Posterior cingulate gyrus (tissue), 11 donors: ENCODE data around the gene FABP3.

ENCODE experiments used
- DNase-seq, 10 donors: peaks; one replicate each; pipeline versions ENCODE4 v3.0.0 to v3.0.0-alpha.2; 2020 to 2021; ENCODE audit warnings: mixed read lengths in 3 of 10
- intact Hi-C: fragments of 100-400 bp; cut with DNase I; formaldehyde crosslinking; loops from one replicate; pipeline ENCODE4 v1.15.1; 2023

FABP3 gene

GRCh38 chr1:31373056-31373896, at the start of gene FABP3:
Gene FABP3, minus strand, starts transcription at chr1:31373076. Its CDS starts 62 bp downstream, at chr1:31373014.
- DNase-seq: peak; percentile 64 to 97 (median 80)

GRCh38 chr1:31421371-31422040, 48.6 kb upstream of the FABP3 start:
- peak in 1 of 10 donors; percentile 14 for DNase-seq

More at GRCh38 chr1:31373056-31373896, at the start of gene FABP3:
- intact Hi-C loops: no loop called here

GRCh38 chr1:31420716-31421115, 47.8 kb upstream of the FABP3 start:
- no peak for DNase-seq
- intact Hi-C loops: loop anchor here (5.0 kb wide), 1 partner anchor 258 kb away; no protein-coding TSS in a partner anchor

More at GRCh38 chr1:31421371-31422040, 48.6 kb upstream of the FABP3 start:
- intact Hi-C loops: loop anchor here (1.0 to 5.0 kb wide), 3 partner anchors 27 to 259 kb away; no protein-coding TSS in a partner anchor

DNA sequence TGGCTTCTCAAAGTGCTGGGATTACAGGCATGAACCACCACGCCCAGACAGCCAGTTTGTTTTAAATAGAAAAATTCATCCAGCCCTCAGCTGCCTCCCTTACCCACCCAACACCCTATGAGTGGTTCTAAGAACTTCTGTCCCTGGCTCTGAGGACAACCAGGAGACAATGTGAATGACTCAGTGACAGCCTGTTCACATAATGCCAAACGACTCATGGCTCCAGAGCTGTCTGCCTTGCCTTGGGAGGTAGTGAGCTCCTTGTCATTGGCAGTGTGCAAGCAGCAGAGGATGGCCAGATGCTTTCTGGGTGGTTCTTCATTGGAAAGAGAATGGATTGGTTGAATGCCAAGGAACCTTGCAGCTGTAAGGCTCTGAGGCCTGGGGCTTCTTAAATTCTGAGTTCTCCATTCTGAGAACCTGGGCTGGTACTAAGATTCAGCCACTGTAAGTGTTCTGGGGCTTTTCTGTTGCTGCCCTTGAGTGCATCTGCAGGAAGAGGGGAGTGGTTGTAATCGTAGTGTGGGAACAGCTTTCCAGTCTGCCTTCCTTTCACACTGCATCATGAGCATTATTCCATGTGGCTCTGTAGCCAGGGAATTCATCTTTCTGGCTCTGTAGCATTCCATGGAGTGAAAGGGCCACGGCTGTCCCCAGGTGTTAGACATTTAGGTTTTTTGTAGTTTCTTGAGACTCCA, 45.9 kb upstream of the FABP3 start:
- peak in 1 of 10 donors; percentile 5 for DNase-seq
- intact Hi-C loops: no loop called here

GRCh38 chr1:31417148-31417547, 44.3 kb upstream of the FABP3 start:
- intact Hi-C loops: no loop called here
- DNase-seq: peak in 1 of 10 donors; percentile 3

GRCh38 chr1:31416101-31416736, 43.3 kb upstream of the FABP3 start:
- no peak for DNase-seq
- intact Hi-C loops: no loop called here

DNA sequence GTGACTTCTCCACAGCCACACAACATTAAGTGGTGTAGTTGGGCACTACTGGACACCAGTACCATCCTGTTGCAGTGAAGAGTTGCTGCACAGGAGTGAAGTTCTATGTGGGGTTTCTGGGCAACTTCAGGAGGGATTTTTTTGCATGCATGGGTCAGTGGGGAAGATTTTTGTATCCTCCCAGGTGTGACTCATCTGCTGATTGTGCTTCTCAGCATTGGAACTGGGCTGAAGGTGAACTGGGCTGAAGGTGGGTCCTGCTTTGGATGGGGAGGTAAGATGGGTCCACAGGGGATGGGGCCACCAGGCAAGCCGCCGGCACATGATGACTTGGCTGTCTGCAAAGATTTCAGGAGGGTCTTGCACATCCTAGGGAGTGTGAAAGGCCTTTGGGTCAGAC, 42.8 kb upstream of the FABP3 start:
- intact Hi-C loops: no loop called here
- DNase-seq: no peak

- intact Hi-C loops: no loop called here
- peak in 1 of 10 donors; percentile 57 for DNase-seq
These were observed 42.1 kb upstream of the FABP3 start for GRCh38 chr1:31414980-31415370.

DNA sequence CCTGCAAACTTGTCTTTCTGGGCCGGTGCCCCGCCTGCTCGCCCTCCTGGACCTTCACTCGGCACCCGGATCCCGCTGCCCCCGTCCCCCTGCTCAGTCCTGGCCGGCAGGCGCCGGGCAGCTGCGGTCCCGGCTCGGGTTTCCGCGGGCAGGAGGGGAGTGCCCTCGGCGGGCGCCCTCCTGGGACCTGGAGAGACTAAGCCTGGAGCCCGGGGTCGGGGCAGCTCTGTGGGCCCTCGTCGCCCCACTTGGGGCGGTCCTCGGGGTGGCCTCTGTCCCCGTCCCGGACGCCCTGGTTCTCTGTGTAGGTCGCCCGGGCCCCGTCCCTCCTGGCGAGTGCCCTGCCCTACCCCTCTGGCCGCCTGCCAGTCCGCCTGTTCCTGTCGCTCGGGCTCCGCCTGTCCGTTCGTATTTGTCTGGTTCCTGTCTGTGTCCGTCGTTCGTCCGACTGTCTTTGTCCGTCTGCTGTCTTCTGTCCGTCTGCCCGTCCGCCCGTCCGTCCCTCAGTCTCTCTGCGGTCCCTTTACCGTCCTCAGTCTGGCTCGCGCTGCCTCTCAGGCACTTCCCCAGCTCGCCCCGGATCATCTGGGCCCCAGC, 40.6 kb upstream of the FABP3 start:
- intact Hi-C loops: no loop called here
- peak in 5 of 10 donors; percentile 30 to 87 (median 38) for DNase-seq

DNA sequence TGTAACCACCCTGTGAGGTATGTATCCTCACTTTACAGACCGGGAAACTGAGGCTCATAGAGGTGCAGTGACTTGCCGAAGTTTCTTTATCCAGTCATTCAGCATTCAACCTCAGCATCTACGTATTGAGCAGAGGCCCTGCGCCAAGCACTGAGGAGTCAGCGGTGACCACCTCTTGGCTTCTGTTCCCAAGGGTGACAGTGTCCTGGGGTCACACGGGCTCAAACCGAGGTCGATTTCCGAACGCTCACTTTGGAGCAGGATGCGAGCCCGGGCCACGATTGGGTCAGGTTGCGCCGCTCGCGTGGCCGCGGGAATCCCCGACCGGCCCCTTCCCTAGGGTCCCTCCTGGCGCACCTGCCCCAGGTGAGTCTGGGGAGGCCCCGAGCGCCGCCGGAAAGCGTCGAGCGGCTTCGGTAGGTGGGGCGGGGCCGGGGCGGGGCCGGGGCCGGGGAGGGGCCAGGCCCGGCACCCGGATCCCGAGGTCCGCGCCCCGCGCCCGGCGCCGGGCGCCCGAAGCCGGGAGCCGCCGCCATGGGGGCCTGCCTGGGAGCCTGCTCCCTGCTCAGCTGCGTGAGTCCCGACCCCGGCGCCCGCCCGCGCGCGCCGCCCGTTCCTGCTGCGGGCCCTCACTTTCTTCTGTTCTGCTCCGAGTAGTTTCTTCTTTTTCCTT, 40.0 kb upstream of the FABP3 start, which contains the start of gene SERINC2:
TSS of gene SERINC2 (plus strand) at position 482 of the 673 bp plus-strand sequence. CDS start at position 535, 53 bp downstream.
- intact Hi-C loops: no loop called here
- peak in 1 of 10 donors; percentile 53 for DNase-seq

- intact Hi-C loops: no loop called here
- no peak for DNase-seq
These were observed 39.3 kb upstream of the FABP3 start for GRCh38 chr1:31412205-31412604.

- DNase-seq: peak in 1 of 10 donors; percentile 30
These were observed 38.0 kb upstream of the FABP3 start for GRCh38 chr1:31410871-31411270.

GRCh38 chr1:31409946-31410858, 37.3 kb upstream of the FABP3 start:
- intact Hi-C loops: no loop called here
- peak in 1 of 10 donors; percentile 46 for DNase-seq

More at GRCh38 chr1:31410871-31411270, 38.0 kb upstream of the FABP3 start:
- intact Hi-C loops: no loop called here

DNA sequence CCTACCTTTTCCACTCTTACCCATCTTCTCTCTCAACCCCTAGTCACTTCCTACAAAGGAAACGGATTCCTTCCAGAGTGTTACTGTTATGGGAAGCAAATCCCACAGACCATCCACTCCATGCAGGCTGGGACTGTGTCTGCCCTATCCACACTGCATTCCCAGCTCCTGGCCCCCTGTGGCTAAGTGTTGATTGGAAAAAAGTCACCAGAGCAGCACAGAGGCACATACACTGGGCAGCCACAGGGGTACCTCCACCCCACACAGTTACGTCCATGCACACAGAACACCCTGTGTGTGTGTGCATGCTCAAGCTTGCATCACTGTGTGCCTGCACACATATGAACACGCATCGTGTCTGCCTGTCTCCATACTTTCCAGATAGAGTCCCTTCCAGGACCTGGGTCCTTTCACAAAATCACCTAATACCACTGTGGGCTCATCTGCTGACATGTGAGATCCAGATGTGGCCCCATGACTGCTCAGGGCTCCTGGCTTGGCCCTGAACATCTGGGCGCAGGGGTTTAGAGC, 36.0 kb upstream of the FABP3 start:
- no peak for DNase-seq
- intact Hi-C loops: no loop called here

GRCh38 chr1:31407029-31407626, 34.3 kb upstream of the FABP3 start:
- no peak for DNase-seq

GRCh38 chr1:31405578-31406245, 32.8 kb upstream of the FABP3 start:
- intact Hi-C loops: no loop called here
- DNase-seq: no peak

More at GRCh38 chr1:31407029-31407626, 34.3 kb upstream of the FABP3 start:
- intact Hi-C loops: no loop called here

- intact Hi-C loops: no loop called here
These were observed 28.4 kb upstream of the FABP3 start for GRCh38 chr1:31401241-31401640.

More at GRCh38 chr1:31401241-31401640, 28.4 kb upstream of the FABP3 start:
- DNase-seq: no peak
